GM12892 (cell line): Measurements from ENCODE around the gene MAP3K12.

Experiments used
- POLR2A ChIP-seq: IDR thresholded peaks from 2 replicates; pipeline ENCODE4 v1.6.1; 2011; ENCODE audit warnings: low read depth, low read length, control low read depth
- POLR2AphosphoS5 ChIP-seq: IDR thresholded peaks from 2 replicates; pipeline ENCODE4 v1.6.1; 2011; ENCODE audit warnings: low read depth, low read length, control low read depth

DNA sequence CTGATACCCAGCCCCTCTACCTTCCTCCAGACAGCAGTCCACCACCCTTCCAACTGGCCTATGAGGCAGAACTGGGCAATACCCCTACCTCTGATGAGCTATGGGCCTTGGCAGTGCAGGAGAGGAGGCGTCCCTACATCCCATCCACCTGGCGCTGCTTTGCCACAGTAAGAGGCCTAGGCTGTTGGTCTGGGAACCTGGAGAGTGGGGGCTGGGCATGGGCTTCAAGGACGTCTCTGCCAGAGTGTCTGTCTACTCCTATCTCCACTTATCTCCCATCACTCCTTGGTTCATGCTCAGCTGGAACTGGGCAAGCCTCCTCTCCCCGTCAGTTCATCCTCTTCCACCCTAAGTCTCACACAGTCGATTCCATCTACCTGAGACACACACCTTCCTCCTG is 69.1 kb downstream of the MAP3K12 start:
- TF ChIP-seq POLR2A (no peak), POLR2AphosphoS5 (no peak)
